Measurements from ENCODE around the gene ENDOD1.
A peak's percentile ranks its signal among the peaks of the same experiment; 100 is the strongest.
"Not testable (repeated sequence)": the region's sequence is repeated elsewhere in the genome, so short reads cannot be mapped to it uniquely, and the experiment has no call there.

Gene ENDOD1, protein sequence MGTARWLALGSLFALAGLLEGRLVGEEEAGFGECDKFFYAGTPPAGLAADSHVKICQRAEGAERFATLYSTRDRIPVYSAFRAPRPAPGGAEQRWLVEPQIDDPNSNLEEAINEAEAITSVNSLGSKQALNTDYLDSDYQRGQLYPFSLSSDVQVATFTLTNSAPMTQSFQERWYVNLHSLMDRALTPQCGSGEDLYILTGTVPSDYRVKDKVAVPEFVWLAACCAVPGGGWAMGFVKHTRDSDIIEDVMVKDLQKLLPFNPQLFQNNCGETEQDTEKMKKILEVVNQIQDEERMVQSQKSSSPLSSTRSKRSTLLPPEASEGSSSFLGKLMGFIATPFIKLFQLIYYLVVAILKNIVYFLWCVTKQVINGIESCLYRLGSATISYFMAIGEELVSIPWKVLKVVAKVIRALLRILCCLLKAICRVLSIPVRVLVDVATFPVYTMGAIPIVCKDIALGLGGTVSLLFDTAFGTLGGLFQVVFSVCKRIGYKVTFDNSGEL

DNA sequence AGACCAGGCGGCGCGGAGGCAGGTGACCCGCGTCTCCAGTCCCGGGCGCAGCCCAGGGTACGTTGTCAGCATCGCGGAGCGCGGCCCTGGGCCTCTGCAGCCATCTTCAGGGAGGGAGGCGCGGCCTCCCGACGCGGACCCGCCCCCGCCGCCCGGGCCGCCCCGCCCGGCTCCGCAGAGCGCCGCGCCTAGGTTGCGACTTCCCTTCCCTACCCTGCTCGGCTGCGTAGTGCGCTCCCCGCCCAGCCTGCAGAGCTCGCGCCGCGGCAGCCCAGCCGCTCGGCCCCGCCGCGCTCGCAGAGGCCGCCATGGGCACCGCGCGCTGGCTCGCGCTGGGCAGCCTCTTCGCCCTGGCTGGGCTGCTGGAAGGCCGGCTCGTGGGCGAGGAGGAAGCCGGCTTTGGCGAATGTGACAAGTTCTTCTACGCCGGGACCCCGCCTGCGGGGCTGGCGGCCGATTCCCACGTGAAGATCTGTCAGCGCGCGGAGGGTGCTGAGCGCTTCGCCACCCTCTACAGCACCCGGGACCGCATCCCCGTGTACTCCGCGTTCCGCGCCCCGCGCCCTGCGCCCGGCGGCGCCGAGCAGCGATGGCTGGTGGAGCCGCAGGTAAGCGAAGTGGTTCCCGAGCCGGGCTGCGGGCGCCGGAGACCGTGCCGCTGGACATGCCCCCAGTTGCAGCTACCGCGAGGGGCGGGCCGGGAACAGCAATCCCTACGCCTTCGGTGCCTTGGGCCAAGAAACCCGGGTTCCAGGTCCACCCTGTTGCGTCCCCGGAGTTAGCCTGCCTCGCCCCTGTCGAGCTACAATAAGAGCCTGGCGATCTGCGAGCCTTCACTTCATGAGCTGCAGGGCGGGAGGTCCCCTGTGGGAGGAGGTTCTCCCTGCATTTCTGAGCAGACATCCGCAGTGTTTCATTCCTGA, at the start of gene ENDOD1:
Gene ENDOD1 (plus strand): TSS at position 227 of the 923 bp plus-strand sequence. CDS start 82 bp downstream, at position 309.
- peak; percentile 34 for DNase-seq (ENCODE audit: low read depth)

DNA sequence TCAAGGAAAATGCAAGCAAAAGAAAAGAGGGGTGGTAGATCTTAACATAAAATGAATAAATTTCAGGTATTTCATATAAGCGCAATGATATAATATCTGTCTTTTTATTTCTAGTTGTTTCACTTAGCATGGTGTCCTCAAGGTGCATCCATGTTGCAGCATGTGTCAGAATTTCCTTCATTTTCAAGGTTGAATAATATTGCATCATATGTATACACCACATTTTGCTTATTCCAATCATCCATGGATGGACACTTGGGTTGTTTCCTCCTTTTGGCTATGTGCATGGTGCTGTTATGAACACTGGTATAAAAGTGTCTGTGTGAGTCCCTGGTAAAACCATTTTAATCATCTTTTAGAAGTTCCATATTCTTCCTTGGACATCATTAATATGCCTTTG, 47.4 kb upstream of the ENDOD1 start:
- no peak for DNase-seq (ENCODE audit: low read depth)

DNA sequence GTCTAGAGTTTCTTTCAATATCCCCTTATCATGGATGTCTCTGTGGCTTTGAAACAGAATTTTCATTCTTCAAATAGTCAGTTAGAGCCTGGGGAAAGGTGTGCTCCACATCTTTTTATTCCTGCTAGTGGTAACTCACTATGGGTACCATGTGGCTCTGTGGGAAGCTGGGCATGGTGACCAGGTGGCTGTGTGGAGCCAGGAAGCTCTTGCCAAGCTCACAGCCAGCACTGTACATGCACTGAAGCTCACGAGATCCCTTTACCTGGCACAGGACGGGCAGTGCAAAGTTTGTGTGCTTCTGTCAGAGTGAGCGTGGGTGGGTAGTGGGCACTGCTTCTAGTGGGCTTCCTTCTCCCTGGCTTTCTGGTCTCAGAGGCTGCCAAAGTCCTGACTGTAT, 46.7 kb upstream of the ENDOD1 start:
- no peak for DNase-seq (ENCODE audit: low read depth)

DNA sequence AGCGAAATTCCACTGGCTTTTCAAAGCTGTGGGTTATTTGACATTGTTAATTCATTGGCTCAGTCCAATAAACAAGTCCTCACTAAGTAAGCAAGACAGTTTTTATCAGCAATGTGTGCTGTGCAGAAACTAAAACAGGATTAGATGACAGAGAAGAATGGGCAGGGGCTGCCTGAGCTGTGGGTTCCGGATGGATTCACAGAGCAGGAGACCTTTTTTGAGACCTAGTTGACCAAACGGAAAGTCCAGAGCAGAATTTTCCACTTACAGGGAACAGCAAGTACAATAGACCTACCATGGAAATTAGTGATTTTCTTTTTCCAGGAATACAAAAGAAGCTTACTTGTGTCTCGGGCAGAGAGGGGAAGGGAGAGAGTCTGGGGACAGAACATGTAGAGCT, 45.6 kb upstream of the ENDOD1 start:
- DNase-seq (ENCODE audit: low read depth): no peak

DNA sequence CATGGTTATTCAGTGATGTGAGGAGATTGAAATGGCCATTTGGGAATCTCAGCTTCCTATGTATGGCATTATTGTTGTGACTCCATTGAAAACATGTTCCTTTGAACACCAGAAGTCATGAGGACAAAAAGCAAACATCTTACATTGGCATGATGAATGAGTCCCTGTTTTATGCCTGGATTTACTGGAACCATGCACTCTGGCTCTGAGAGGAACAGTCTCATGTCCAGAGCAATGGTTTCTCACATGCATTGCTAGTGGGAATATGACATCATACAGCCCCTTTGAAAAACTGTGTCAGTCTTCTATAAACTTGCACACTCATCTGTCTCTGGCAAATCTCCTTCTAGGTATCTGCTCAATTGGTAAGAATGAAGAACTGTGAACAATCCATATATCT, 43.8 kb upstream of the ENDOD1 start:
- no peak for DNase-seq (ENCODE audit: low read depth)

DNA sequence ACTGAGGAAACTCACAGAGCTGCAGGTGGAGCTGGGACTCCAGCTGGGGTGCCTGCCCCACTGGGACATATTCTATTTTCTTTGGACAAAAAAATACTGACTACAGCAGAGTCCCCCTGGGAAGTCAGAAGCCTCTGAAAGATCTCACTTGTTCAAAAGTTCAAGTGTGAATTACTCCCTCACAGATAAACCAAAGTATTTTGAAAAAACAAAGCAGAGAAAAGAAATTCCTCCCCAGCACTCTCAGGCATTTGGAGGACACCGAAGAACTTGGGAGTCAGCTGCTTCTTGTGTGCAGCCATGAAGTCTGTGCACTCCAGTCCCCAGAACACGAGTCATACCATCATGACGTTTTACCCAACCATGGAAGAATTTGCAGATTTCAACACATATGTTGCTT, 40.5 kb upstream of the ENDOD1 start, which contains the start of gene KDM4F:
Gene KDM4F (plus strand): TSS at position 301 of the 400 bp plus-strand sequence.
- DNase-seq (ENCODE audit: low read depth): not testable (repeated sequence)

DNA sequence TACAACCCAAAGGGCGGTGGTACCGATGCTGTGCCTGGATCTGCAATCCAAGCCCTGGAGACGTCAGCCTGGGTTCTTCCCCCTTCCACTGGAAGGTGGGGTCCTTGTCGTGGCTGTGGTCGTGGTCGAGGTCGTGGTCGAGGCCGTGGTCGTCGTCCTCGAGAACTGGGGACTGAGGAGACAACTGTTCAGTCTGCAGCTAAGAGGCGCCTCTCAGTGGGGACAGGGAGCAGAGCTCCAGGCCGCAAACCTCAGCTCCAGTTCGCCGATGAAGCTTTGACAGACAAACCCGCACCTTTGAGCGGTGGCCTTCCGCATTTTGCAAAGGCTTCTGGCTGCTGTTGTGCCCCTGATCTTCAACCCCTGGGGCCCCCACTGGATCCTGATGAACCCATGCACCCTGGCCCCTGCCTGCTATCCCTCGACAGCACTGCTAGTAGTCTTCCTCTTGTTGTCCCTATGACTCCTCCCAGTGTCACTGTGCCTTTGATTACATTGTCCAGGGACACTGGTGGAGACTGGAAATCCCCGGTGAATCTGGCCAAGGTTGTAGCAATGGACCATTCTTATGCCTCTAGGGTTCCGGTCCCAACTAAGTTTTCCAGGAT, 38.9 kb upstream of the ENDOD1 start:
- DNase-seq (ENCODE audit: low read depth): no peak

DNA sequence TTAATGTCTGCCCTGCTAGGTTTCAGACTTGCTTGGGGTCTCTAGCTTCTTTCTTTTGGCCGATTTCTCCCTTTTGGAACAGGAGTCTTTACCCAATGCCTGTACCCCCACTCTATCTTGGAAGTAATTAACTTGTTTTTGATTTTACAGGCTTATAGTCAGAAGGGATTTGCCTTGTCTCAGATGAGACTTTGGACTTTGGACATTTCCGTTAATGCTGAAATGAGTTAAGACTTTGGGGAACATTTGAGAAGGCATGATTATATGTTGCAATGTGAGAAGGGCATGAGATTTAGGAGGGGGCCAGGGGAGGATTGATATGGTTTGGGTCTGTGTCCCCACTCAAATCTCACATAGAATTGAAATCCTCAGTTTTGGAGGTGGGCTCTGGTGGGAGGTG, 35.3 kb upstream of the ENDOD1 start:
- DNase-seq (ENCODE audit: low read depth): no peak

DNA sequence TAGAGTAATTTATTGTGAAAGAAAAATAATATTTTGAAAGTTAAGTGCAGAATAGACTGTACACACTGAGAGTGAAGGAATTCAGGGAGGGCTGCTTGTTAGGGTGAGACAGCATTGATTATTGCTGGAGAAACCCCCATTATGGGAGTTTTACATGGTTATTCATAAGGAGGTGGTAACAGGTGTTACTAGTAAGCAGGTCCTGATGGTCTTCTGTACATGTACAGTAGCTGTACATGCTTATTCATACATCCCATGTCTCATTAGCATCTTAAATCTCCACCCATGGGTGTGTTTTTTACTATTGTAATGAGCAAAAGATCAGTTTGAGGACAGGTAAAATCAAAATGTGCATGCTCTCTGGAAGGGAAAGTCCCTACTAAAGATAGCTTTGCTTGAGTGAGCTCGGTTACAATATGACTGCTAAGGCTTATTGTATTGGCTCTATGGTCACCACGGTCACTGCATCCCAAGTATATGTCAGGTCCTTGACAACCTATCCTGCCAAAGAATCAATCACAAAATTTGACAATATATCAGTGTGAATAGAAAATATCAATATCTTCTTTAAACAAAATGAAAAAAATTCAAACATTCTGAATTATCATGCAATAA, 34.3 kb upstream of the ENDOD1 start:
- DNase-seq (ENCODE audit: low read depth): no peak

DNA sequence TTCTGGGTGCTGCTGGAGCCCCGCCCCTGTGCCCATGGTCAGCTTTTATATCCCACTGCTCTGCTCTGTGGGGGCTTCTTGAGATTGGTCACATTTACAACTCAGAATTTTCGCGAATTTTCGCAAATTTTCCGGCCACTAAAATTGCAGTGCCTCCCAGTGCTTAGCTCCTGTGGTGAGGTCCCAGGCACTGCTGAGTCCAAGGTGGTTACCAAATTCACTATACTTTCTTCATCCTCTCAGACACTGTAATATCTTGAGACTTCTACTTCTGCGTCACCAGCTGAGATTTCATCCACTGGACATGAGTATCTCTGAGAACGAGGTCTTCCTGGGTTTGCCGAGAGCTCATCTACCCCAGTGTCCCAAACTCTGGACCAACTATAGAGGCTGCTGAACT, 31.7 kb upstream of the ENDOD1 start:
- no peak for DNase-seq (ENCODE audit: low read depth)

DNA sequence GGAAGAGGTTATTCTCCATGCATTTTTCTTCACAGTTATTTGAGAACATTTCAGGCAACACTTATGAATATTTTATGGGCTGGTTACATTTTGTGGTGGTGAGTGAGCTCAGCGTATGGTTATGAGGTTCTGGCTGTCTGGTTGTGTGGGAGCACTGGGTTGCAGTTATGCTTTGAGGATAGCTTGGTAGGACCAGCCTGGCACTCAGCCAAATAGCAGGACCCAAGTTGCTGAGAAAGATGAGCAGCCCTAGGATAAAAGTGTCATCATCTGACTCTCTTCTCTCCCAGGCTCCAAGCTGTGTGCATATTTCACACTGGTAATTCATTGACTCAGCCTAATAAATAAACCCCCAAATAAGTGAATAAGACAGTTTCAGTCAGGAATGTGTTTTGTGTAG, 31.0 kb upstream of the ENDOD1 start:
- DNase-seq (ENCODE audit: low read depth): no peak

DNA sequence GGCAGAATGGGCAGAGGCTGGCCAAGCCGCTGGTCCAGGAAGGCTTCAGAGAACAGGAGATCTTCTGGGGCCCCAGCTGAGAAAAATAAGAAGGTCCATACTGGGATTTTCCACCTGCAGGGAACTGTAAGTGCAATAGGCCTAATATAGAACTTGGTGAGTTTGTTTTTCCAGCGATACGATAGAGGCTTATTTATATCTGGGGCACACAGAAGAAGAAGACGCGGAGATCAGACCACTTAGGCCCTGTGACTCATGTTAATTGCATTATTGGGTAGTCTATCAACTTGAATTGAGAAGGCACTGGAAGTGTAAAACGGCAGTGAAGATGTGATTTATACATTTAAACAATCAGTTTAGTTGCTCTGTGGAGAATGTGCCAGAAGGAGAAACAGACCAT, 30.6 kb upstream of the ENDOD1 start:
- DNase-seq (ENCODE audit: low read depth): no peak

DNA sequence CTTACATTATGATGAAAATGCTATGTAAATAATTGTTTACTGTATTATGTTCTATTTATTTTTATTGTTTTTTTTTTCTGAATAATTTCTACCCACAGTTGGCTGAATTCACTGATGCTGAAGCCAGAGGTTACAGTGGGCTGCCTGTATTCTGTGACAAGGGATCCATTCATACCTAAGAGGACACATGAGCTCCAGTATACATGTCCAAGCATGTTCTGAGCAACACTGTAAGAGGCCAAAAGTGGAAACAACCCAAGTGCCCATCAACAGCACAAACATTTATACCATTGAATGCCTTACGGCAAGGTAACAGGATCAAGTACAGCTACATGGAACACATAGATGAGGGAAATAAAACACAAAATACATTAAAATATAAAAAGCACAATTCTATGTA, 24.3 kb upstream of the ENDOD1 start:
- DNase-seq (ENCODE audit: low read depth): no peak

DNA sequence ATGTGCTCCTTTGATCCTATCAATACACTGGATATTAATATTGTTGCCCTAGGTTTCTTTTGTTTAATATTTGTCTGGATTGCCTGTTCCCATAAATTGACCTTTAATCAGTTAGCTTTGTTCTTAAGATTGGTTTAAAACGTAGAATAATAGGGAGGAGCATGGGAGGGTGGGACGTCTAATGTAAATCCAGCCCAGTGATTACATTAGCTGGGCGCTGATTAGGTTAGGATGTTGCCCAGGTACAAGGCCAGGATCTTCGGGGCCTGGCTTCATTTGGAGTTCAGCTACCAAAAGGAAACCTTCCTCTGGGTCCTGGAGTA, 23.0 kb upstream of the ENDOD1 start, which contains the start of gene SRSF8:
Gene SRSF8 (plus strand): TSS at position 204 of the 323 bp plus-strand sequence. CDS start 308 bp downstream, outside the sequence.
- DNase-seq (ENCODE audit: low read depth): peak; percentile 14

DNA sequence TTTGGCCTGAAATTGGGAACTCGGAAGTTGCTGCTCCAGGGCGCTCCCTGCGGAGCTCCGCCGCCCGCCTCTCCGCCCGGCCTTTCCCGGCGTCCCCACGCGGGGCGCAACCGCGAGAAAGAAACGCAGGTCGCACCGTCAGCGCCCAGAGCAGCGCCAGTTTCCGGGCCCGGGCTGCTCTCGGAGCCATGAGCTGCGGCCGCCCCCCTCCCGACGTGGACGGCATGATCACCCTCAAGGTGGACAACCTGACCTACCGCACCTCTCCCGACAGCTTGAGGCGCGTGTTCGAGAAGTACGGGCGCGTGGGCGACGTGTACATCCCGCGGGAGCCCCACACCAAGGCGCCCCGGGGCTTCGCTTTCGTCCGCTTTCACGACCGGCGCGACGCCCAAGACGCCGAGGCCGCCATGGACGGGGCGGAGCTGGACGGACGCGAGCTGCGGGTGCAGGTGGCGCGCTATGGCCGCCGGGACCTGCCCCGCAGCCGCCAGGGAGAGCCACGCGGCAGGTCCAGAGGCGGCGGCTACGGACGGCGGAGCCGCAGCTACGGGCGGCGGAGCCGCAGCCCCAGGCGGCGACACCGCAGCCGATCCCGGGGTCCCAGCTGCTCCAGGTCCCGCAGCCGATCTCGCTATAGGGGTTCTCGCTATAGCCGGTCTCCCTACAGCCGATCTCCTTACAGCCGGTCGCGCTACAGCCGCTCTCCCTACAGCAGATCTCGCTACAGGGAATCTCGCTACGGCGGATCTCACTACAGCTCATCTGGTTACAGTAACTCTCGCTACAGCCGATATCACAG, 22.4 kb upstream of the ENDOD1 start:
- peak; percentile 64 for DNase-seq (ENCODE audit: low read depth)

DNA sequence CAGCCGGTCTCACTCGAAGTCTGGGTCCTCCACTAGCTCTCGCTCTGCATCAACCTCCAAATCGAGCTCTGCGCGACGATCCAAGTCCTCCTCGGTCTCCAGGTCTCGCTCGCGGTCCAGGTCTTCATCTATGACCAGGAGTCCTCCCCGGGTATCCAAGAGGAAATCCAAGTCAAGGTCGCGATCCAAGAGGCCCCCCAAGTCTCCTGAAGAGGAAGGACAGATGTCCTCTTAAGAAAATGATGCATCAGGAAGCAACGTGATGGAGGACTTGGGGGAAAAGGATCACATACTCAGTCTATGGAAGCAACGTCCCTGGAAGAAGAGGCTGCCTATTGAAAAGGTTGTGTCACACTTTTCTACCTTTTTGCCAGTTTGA, 21.8 kb upstream of the ENDOD1 start:
- no peak for DNase-seq (ENCODE audit: low read depth)

DNA sequence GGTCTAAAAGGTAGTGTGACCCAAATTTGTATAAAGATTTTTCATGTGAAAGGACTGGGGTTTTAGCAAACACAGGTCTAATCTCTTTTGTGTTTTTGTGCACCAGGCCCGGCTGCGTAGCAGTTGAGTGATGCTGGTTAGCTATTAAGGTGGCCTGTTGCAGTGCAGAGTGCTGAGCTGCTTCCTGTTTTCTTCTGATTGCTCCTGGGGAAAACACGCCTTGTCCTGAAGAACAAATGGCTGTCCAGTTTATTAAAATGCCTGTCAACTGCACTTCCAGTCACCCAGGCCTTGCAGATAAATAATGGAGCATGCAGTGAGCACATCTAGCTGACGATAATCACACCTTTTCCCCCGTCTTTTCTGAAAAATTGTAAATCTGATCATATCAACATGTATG, 21.1 kb upstream of the ENDOD1 start:
- peak; percentile 68 for DNase-seq (ENCODE audit: low read depth)

DNA sequence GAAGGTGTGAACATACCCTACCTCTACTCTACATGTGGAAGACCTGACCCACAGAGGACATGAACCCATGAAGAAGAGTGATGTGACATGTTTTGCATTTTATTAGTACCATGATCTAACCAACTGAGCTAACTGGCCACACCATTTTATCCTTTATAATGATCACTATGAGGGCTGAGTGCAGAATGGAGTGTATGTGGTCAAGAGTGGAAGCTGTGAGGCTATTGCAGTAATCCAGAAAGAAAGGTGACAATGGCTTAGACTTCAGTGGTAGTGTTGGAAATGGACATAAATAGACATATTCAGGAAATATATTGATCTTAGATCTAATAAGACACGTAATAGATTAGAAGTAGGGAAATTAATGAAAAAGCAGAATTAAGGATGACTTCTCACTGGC, 19.2 kb upstream of the ENDOD1 start:
- no peak for DNase-seq (ENCODE audit: low read depth)

DNA sequence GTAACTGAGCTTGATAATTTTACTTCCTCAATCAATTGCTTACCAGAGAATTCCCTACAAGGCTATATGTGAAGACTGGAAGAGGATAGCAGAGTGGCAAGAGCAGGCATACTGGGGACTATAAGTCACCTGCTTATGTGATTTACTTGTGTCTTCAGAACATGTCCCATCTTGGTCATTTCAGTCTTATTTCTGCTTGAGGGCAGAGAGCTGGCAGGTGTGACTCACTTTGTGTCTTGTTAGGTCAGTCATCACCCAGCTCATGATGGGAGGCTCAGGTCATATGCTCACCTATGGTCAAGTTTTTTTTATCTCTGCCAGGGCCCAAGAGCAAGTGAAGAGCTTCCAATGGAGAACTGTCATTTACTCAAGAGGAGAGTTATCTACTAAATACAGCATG, 16.7 kb upstream of the ENDOD1 start:
- DNase-seq (ENCODE audit: low read depth): no peak

DNA sequence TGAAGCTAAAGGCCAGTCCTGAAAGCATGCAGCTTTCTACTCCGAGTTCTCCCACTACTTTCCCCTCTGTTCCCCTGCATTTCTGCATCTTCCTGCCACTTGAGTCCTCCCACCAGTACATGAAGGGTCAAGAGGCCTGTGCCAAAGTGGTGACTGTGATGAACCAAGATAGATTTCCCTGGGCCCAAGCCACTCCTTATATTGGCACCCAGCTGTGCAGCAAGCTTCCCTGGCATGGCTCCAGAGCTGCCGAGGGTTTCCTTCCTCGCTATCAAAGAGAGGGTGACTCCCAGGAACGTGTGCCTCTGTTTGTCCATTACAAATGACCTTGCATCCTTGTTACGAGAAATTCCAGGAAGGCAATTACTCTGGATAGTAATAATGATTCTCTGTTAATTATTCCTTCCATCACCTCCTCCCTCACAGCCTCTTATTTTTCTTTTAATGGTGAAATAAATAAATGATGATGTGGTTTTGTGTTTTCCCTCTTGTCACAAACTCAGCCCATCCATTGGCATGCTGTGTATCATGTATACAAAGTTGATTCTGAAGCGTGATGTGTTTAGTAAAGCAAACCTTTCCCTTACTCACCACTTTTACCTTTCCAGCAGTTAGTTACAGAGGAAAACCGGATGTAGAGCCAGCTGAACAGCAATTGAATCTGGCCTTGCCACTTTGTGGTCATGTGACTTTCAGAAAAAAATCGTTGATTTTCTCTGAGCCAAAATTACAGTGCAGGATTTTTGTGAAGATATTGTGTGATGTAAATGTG, 14.7 kb upstream of the ENDOD1 start:
- no peak for DNase-seq (ENCODE audit: low read depth)
